NCI-H187 (cell line): ENCODE measurements around the gene DBET.
"Not testable (repeated sequence)": the region's sequence is repeated elsewhere in the genome, so short reads cannot be mapped to it uniquely, and the experiment has no call there.

Experiments used
- DNase-seq, 2 experiments: peaks; one replicate each; lab custom pipeline; 2025; lab: John Stamatoyannopoulos, UW

The DBET gene

DNA sequence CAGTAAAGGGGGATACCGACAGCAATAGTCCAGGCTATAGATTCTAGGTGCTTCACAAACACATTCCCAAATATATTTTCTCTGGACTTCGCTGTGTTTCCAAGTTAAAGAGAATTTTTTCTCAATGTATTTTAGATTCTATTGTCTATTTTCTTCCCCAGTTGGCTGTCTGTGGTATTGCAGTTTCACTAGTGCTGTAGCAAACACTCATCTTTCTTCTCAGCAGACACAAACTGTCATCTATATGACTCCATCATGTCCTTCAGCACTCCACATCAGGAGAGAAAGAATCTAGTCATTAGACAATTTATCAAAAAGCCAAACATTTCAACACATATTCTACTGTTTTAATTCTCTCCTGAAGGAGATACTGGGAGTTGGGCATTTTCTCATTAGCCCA lies at the start of gene DBET:
Gene DBET (plus strand): TSS at position 161 of the 400 bp plus-strand sequence.
- DNase-seq = not testable (repeated sequence)

DNA sequence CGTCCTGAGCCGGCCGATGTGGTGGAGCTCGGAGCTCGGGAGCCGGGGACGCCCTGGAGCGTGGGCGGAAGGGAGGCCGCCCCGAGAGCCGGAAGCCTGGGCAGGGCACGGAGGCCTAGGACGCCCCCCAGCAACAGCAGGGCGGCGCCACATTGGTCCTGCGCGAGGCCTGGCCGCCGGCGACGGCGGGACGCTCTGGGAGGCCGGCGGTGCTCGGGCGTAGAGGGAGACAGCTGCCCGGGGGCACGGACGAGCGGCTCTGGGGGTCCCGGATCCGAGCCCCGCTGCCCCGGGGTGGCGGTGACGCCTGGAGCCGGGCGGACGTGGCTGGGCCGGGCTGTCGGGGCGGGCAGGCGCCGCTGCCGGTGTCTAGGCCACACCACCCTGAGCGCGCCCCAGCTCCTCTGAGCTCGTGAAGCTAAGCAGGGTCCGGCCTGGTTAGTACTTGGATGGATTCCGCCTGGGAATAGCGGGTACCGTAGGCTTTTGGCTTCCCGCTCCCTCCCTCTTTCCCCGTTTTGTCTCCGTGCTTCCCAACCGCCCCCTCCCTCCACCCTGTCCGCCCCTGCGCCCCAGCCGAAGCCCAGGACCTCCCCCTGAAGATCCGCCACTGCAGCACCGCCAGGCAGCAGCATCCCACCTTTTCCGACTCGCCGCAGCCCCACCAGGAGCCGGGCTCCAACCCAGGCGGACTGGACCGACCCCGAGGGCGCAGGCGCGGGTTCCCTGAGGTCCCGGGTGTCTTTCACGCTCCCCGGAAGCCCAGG lies 49.3 kb upstream of the DBET start:
- no peak for DNase-seq

DNA sequence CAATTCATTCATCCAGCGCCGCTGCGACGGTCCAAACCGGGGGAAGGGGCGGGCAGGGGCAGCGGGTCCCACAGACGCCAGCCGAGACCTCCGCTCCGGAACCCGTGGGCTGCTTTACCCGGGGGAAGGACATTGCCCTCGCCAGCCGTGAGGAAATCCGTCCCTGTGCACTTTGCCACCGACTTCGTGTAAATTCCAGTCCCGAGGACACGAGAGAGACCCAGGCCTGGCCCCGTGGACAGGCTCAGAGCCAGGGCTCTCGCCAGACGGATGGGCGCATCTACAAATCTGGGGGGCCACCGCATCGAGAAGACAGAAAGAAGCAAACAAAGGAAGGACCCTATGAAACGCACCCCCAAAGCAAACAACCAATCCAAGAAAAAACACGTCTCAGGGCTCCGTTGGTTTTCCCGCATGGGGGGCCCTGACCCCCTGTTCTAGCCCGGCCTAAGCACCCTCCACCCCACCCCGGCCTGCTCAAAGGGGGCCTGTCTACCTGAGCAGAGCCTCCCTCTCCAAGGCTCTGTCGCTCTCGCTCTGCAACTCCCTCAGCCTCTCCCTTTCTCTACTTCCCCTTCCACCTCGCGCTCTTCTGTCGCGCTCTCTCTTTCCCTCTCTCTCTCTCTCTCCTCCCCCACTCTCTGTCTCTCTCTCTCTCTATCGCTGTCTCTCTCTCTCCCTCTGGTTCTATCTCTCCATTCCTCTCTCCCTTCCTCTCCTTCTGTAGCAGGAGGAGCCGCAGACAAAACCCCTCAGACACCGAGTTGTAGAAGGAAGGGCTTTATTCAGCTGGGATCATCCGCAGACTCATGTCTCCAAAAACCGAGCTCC lies 48.5 kb upstream of the DBET start:
- DNase-seq = no peak

DNA sequence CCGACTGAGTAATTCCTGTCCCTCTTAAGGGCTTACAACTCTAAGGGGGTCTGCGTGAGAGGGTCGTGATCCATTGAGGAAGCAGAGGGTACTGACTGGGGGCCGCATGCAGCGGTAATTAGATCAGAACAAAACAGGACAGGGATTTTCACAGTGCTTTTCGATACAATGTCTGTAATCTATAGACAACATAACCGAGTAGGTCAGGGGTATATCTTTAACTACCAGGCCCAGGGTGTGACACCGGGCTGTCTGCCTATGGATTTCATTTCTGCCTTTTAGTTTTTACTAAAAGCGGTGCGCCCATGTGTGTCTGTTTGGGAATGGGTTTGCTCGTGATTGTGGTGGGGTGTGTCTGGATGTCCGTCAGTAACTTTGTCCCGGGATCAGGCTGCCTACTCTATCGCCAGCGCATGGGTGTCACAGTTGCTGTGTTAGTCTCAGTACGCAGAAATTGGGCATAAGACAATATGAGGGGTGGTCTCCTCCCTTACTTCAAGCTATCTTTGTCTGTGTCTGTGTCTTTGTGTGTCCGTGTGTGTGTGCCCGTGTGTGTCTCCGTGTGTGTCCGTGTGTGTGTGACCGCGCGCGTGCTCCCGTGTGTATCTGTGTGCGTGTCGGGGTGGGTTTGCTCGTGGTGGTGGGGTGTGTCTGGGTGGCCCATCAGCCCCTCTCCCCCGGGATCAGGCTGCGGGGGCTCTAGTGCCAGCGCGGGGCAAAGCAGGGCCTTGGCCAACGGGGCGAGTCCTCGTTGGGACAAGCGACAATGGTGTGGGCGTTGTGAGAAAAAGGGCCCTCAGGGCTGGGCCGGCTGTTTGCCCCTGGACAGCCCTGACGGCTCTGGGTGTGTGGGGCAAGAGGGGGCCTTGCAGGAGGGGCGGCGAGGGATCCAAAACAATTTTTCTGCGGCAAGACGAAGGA lies 47.7 kb upstream of the DBET start:
- DNase-seq = no peak

DNA sequence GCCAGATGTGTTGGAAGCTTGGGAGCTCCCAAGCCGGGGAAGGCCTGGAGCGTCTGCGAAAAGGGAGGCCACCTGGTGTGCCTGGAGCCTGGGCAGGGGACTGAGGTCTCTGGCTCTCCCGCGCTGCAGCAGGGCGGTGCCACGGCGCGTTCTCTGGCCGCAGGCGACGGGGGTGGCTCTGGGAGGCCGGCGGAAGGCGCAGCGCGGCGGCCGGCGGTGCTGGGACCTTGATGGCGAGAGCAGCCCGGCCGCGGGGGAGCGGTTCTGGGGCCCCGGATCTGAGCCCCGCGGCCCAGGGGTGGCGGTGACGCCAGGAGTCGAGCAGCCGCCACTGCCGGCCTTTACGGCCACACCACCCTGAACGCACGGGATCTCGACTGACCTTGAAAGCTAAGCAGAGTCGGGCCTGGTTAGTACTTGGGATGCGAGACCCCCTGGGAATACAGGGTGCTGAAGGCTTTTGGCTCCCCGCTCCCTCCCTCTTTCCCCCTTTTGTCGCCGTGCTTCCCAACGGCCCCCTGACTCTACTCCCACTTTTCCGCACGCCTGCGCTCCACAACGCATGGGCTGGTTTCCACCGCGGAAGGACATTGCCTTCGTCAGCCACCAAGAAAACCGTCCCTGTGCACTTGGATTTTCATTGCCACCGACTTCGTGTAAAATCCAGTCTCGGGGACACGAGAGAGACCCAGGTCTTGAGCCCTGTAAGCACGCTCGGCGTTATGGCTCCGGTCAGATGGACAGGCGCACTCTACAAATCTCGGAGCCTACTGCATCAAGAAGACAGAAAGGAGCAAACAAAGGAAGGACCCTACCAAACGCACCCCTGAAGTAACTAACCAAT lies 46.7 kb upstream of the DBET start:
- no peak for DNase-seq

DNA sequence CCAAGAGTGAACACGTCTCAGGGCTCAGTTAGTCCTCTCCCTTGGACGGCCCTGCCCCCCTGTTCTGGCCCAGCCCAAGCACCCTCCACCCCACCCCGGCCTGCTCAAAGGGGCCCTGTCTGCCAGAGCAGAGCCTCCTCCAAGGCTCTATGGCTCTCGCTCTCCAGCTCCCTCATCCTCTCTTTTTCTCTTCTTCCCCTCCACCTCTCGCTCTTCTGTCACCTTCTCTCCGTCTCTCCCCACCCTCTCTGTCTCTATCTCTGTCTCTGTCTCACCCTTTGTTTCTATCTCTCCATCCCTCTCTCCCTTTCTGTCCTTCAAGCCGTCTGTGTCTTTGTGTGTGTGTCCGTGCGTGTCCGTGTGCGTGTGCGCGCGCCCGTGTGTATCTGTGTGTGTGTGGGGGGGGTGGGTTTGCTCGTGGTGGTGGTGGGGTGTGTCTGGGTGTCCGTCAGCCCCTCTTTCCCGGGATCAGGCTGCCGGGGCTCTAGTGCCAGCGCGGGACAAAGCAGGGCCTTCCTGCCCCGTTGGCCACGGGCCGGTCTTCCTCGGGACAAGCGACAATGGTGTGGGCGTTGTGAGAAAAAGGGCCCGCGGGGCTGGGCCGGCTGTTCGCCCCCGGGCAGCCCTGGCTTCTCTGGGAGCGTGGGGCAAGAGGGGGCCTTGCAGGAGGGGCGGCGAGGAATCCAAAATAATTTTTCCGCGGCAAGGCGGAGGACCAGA lies 45.9 kb upstream of the DBET start:
- DNase-seq = no peak

DNA sequence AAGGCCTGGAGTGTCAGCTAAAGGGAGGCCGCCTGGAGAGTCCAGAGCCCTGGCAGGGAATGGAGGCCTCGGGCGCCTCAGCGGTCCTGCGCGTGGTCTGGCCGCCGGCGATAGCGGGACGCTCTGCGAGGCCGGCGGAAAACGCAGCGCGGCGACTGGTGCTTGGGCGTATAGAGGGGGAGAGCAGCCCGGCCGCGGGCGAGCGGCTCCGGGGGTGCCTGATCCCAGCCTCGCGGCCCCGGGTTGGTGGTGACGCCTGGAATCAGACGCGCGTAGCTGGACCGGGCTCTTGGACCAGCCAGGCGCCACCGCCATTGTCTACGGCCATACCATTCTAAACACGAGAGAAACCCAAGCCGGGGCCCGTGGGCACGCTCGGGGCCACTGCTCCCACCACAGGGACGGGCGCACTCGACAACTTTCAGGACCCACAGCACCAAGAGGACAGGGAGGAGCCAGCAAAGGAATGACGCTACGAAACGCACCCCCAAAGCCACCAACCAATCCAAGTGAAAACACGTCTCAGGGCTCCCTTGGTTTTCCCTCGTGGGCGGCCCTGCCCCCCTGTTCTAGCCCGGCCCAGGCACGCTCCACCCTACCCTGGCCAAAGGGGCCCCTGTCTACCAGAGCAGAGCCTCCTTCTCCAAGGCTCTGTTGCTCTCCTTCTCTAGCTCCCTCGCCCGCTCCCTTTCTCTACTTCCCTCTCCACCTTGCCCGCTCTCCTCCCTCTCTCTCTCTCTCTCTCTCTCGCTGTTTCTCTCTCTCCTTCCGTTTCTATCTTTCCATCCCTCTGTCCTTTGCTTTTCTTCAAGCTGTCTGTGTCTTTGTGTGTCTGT lies 45.1 kb upstream of the DBET start:
- no peak for DNase-seq

DNA sequence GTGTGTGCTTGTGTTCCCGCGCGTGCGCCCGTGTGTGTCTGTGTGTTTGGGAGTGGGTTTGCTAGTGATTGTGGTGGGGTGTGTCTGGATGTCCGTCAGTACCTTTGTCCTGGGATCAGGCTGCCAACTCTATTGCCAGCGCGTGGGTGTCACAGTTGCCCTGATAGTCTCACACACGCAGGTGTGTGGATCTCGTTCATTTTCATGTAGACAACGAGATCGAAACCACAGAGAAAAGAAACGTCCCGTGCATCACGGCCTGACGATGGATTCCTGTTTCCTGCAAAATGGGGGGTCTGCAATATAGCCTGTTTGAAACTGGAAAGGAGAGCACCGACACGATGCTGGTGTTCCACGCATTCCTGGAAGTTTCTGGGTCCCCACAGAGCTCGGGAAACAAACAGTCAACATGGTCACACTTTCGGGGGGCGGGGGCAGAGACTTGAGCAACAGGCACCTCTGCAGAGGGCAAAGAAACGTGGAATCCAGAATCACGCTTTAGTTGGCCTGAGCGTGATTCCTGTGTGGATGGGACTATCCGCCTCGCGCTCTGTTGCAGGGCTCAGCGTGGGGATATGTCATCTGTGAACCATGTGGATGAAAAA lies 44.3 kb upstream of the DBET start:
- DNase-seq = not testable (repeated sequence)

DNA sequence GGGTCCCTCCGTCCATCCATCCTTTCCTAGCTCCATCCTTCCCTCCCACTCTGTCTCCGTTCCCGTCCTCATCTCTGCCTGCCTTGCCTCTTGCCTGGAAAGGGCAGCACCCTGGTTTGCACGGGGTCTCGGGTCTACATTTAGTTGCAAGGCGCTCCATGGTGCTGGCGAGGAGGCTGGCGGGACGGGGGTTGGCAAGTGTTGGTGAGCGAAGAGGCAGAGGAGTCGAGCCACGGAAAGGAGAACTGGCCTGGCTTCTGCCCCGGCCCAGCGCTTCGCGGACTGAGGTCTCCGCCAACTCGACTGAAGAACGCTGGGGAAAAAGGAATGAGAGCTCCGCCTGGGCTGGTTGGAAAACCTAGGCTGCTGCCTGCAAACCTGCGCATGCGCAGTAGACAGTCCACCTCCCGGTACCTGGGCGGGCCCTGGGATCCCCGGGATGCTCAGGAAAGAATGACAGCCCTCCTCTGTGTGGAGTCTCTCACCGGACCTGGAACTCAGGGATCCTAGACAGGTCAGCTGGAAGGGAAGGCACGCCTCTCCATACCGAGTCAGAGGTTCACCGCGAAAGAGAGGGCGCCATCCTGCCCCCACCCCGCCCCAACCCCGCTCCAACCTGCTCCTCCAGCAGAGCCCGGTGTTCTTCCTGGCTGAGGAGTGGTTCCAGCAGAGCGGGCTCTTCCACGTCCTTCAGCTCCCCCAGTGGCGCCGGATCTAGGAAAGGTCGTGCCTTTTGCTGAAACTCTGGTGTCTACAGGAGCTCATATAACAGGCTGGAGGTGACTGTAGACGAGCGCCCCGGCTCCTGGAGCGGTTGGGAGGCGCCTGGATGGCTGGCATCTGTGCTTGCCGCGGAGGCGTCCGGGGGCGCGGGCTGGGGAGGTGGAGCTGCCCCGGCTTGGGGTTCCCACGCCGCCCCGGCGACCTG lies 43.2 kb upstream of the DBET start:
- DNase-seq = no peak

DNA sequence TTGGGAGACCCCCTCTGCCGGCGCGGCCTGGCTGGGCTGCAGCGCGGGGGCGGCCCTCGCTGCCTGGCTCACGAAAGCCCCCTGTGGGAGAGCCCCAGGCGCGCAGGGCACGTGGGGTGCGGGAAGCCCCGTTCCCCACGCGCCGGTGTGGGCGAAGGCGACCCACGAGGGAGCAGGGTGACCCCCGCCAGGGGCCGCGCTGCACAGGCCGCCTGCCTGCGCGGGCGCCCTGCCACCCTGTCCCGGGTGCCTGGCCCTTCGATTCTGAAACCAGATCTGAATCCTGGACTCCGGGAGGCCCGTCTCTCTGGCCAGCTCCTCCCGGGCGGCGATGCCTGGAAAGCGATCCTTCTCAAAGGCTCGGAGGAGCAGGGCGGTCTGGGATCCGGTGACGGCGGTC lies 42.3 kb upstream of the DBET start:
- not testable (repeated sequence) for DNase-seq

DNA sequence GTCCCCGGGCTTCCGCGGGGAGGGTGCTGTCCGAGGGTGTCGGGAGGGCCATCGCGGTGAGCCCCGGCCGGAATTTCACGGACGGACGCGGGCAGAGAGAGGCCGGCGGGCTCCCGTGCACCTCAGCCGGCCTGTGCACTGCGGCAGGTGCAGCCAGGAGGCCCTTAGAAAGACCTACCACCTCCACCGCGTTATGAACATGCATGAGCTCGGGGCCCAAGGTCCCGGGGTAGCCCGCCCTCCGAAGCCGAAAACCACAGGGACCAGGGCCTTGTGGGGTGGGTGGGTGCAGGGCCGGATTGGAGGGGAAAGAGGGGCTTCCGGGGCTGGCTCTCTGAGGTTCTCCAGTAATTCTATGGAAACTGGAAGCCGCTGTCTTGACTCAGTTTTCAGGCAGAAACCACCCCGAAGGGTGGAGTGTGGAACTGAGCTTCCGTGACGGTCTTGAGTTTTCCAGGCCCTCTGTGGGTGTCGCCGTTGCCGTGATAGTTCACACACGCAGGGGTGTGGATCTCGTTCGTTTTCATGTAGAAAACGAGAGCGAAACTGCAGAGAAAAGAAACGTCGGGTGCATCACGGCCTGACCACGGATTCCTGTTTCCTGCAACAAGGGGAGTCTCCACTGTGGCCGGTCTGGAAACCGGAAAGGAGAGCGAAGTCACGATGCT lies 41.6 kb upstream of the DBET start:
- DNase-seq = not testable (repeated sequence)

DNA sequence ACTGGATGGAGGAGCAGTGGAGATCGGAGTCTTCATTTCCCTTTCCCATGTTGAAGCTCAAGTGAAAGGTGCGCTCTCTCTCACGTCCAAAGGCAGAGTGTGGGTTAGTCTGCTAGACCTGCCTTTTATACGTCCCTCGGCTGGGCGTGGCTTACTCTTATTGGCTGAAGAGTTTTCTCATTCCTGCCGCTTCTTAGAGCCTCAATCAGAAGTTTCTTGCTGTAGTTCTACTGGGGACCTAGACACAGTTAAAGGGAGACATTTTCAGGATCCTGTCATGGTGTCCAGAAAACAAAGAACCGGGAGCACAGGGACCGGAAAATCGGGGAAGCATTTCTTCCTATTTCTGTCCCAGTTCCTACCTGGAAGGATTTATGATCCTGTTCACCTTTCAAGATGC lies 37.1 kb upstream of the DBET start, which contains the start of gene FRG2:
Gene FRG2 (minus strand): TSS at position 101 of the 400 bp plus-strand sequence. CDS start 52 bp downstream, at position 49.
- DNase-seq = not testable (repeated sequence)

DNA sequence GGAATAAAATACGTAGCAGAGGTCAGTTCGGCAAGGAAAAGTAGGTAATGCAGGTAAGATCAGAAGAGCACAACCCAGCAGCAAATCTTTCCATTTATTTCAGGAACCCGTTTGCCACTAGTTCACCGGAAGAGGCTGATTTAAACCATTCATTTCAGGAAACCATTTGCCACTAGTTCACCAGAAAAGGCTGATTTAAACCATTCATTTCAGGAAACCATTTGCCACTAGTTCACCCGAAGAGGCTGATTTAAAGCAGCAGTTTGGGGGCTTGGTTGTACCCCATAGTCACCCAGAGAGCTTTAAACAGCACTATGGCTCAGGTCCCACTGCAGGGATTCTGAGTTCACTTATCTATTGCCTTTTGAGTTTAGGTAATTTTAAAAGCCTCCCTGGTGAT lies 33.0 kb upstream of the DBET start:
- not testable (repeated sequence) for DNase-seq

DNA sequence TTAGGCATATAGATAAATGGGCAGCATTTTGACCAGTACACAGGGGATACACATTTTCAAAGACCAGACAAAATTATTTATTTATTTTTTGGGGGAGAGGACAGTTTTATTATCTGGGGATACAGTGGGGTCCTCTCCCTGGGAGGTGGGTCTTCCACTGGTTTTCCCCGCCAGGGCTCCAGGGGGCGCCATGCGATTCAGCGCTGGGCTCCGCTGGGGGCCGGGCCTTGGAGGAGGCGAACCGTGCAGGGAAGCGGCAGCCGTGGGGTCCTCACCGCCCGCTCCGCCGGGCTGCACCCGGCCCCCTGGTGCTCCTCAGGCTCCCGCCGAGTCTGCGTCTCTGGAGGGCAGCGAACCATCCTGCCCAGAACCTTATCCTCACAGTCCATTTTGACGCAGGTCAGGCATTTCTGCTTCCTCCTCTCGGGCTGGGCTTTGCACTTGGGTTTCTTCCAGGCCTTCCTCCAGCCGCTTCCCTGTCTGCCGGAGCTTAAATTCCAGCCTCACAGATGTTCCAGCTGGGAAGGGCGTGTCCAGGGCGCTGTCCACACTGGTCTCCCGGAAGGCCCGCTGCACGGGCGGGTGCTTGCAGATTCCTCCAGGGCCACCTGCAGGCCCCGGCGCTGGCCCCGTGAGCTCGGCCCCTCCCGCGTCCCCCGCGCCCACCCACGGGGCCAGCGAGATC lies 26.5 kb upstream of the DBET start:
- DNase-seq = not testable (repeated sequence)

DNA sequence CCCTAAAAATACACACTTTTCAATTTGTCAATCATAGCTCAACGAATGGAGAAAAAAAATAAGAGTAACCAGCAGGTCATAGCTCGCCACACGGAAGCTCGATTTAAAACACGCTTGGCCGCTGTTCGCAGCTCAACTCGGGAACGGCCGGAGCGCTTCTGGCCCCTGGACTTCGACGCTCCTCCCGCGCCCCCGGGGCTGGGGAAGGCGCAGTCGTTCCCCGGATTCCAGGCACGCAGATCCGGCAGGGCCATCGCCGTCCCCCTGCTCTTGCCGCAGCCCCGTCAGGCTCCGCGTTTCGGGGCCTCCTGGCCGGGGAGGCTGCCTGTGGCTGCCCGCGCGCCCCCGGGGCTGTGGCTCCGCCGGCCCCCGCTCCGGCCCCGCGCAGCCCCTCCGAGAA lies 23.4 kb upstream of the DBET start:
- not testable (repeated sequence) for DNase-seq

DNA sequence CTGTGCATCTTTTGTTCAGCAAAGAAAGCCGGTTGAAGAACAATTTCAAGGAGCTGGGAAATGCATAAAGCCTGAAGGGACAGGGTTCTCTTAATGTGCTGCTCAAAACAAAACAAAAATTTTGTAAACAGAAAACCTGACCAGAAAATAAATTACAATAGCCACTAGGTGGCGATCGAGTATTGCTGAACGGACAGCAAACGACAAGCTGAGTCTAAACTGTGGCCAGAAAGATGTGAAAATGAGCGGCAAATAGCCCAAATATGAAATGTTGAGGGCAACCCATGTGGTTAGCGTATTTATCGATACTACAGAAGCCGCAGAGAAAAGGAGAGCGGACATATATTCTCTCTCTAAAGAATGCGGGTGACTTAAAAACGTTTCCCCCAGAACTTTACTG lies 16.7 kb upstream of the DBET start:
- DNase-seq = not testable (repeated sequence)
